K562 (cell line): Measurements from ENCODE around the gene TOR1A. TPM values are rescaled to one million over a fixed set of nuclear protein-coding genes. Genes with fewer than 3 reads are reported as not detected.

Experiments used
- BACH1 ChIP-seq: fragments of 200-800 bp; sonication (Bioruptor generic); IDR thresholded peaks from 2 replicates; pipeline ENCODE4 v1.6.1; 2016; ENCODE audit warnings: missing genetic modification characterization, missing compliant biosample characterization
- BHLHE40 ChIP-seq: IDR thresholded peaks from 2 replicates; pipeline ENCODE4 v1.6.1; 2011; ENCODE audit warnings: low read length, improper control_type of control experiment
- E2F6 ChIP-seq, 2 experiments: IDR thresholded peaks; 2 replicates each; pipeline ENCODE4 v1.6.1; 2011; ENCODE audit warnings: borderline replicate concordance in 1 of 2, control low read depth in 1 of 2, low read depth in 1 of 2, low read length in 1 of 2, mild to moderate bottlenecking in 1 of 2, mixed read lengths in 1 of 2, moderate library complexity in 1 of 2; ENCODE audit not compliant: insufficient read depth in 1 of 2, insufficient read length in 1 of 2, poor library complexity in 1 of 2, severe bottlenecking in 1 of 2; ENCODE audit errors: extremely low read depth in 1 of 2
- ELF4 ChIP-seq: fragments of 450-650 bp; formaldehyde crosslinking; IDR thresholded peaks from 2 replicates; pipeline ENCODE4 v1.4.0; 2022; ENCODE audit warnings: missing genetic modification characterization
- ESRRA ChIP-seq: fragments of 450-650 bp; IDR thresholded peaks from 2 replicates; pipeline ENCODE4 v1.6.1; 2014; ENCODE audit warnings: low read depth, mild to moderate bottlenecking, moderate library complexity, borderline replicate concordance
- FOXP1 ChIP-seq: sonication (generic); formaldehyde crosslinking; IDR thresholded peaks from 2 replicates; pipeline ENCODE4 v1.8.0; 2022; ENCODE audit warnings: mild to moderate bottlenecking, missing genetic modification reagents
- ILF3 ChIP-seq: fragments of 450-650 bp; IDR thresholded peaks from 2 replicates; pipeline ENCODE4 v1.6.1; 2018; ENCODE audit warnings: antibody characterized with exemption, mild to moderate bottlenecking, moderate library complexity, borderline replicate concordance
- LEF1 ChIP-seq: fragments of 450-650 bp; IDR thresholded peaks from 2 replicates; pipeline ENCODE4 v1.6.1; 2016; ENCODE audit warnings: mild to moderate bottlenecking
- MAFG ChIP-seq: fragments of 450-650 bp; conservative IDR thresholded peaks from 2 replicates; pipeline ENCODE4 v1.6.1; 2016; ENCODE audit warnings: missing genetic modification characterization, missing compliant biosample characterization
- MAFK ChIP-seq: IDR thresholded peaks from 2 replicates; pipeline ENCODE4 v1.6.1; 2011; ENCODE audit warnings: low read length, improper control_type of control experiment
- MECOM ChIP-seq: fragments of 250-450 bp; sonication (Bioruptor Pico); IDR thresholded peaks from 2 replicates; pipeline ENCODE4 v1.8.0; 2022; ENCODE audit warnings: inconsistent platforms
- NFATC3 ChIP-seq: fragments of 450-650 bp; IDR thresholded peaks from 2 replicates; pipeline ENCODE4 v1.6.1; 2017; ENCODE audit warnings: mild to moderate bottlenecking
- NKRF ChIP-seq: fragments of 450-650 bp; IDR thresholded peaks from 2 replicates; pipeline ENCODE4 v1.6.1; 2016; ENCODE audit warnings: borderline replicate concordance
- RAD51 ChIP-seq: fragments of 450-650 bp; IDR thresholded peaks from 2 replicates; pipeline ENCODE4 v1.7.1; 2016; ENCODE audit warnings: low read depth, mild to moderate bottlenecking, borderline replicate concordance
- SNRNP70 ChIP-seq: fragments of 200-400 bp; formaldehyde crosslinking; optimal IDR thresholded peaks from 2 replicates; pipeline ENCODE3; 2017; ENCODE audit warnings: low read depth, low read length
- TAF9B ChIP-seq: fragments of 450-650 bp; IDR thresholded peaks from 2 replicates; pipeline ENCODE4 v1.6.1; 2018; ENCODE audit warnings: mild to moderate bottlenecking; ENCODE audit not compliant: partially characterized antibody
- USF2 ChIP-seq: sonication (generic); formaldehyde crosslinking; IDR thresholded peaks from 2 replicates; pipeline ENCODE4 v1.5.0; 2020; ENCODE audit warnings: missing genetic modification reagents
- XRCC4 ChIP-seq: IDR thresholded peaks from one replicate; pipeline ENCODE4 v1.6.1; 2011; ENCODE audit not compliant: insufficient read depth, insufficient read length; ENCODE audit errors: extremely low read depth
- ZNF347 ChIP-seq: fragments of 450-650 bp; formaldehyde crosslinking; IDR thresholded peaks from 2 replicates; pipeline ENCODE4 v1.4.0; 2020; ENCODE audit warnings: low read depth, mild to moderate bottlenecking, moderate library complexity
- ZNF436 ChIP-seq: fragments of 250-450, 450-650 bp; sonication (Bioruptor Pico); formaldehyde crosslinking; IDR thresholded peaks from 2 replicates; pipeline ENCODE4 v1.7.0; 2020; ENCODE audit warnings: mild to moderate bottlenecking
- polyA plus RNA-seq, 8 experiments: library from polyadenylated mRNA; depleted of rRNA in 4 of 8; stranded (reverse) in 5 of 8; unstranded in 3 of 8; fragments of >200 nt; fragmentation: Nextera tagmentation in 2 of 8; fragmentation: Illumina TruSeq in 1 of 8; extraction: Ambion mirVana in 2 of 8; extraction: Trizol in 1 of 8; gene quantifications; 2 replicates each; pipeline versions ENCODE4 v1.2.1 to v1.2.3, GENCODE V29; 2011 to 2014; ENCODE audit warnings: inconsistent platforms in 1 of 8, missing spikeins in 1 of 8
- total RNA-seq, 7 experiments: library from RNA; depleted of rRNA in 6 of 7; stranded (reverse); fragments of >200 nt in 6 of 7; fragmentation: Illumina TruSeq in 2 of 7; extraction: Trizol in 2 of 7; gene quantifications; 2 replicates each; pipeline versions ENCODE4 v1.2.1 to v1.2.3, GENCODE V29; 2011 to 2021; ENCODE audit warnings: low replicate concordance in 1 of 7
- TF ChIP-seq, protein P1 (sequence below): IDR thresholded peaks from 2 replicates; pipeline ENCODE4 v1.6.1; 2011; ENCODE audit warnings: borderline replicate concordance, low read depth, mild to moderate bottlenecking, moderate library complexity, low read length; ENCODE audit not compliant: insufficient read depth, poor library complexity, severe bottlenecking
- TF ChIP-seq, protein P2 (sequence below): fragments of 450-650 bp; IDR thresholded peaks from 2 replicates; pipeline ENCODE4 v1.6.1; 2016; ENCODE audit warnings: missing biosample characterization, missing genetic modification characterization

The TOR1A gene
- total and polyA plus RNA-seq, 9 of the 15 experiments (the other 6 are each of a cell fraction or from before 2014, with no cell fraction given), result 4.5 to 85.8 (median 51.3) TPM

DNA sequence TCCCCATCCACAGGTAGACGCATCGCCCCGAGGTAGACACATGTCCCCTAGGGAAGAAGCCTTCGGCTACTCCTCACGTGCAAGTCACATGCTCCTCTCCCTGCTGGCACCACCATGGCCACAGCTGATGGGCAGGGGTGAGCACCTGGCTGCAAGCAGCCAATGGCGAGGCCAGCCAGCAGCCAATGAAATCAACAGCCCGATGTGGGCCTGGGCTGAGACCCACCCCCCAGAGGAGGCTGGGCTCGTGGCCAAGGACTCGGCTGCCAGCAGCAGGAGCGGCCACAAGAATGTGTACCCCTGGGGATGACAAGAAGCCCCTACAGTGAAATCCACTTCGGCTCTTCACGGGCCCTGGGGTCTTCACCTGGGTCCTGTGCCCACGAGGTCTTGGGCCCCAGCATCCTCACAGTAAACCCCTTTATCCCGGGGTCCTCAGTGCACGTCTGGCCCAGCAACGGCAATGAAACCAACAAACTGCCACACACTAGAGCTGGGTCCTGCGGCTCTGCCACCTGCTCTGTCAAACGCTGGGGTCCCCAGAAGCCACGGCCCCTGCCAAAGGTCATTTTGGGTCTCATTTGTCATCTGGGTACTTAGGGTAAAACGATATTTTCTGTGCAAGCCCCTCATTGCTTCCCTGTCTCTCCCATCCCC is 49.0 kb downstream of the TOR1A start (continued):
- TF ChIP-seq USF2 (CRISPR knock-in tag) (peak; percentile 35), BHLHE40 (peak; percentile 82), MAFG (tag) (no peak), TAF9B (no peak), LEF1 (no peak), NKRF (no peak), ELF4 (no peak), E2F6 (IDR thresholded peaks at IDR 0.05; ENCODE audit: borderline replicate concordance in 1 of 2, extremely low read depth in 1 of 2, insufficient read depth in 1 of 2, insufficient read length in 1 of 2, low read depth in 1 of 2, low read length in 1 of 2, poor library complexity in 1 of 2, severe bottlenecking in 1 of 2) (peak in 1 of 2 experiments; percentile 37), BACH1 (tag) (no peak), SNRNP70 (no peak), XRCC4 (no peak), MAFK (no peak), NFATC3 (no peak), ZNF436 (no peak), ESRRA (no peak), MECOM (CRISPR knock-in tag) (no peak), ZNF347 (CRISPR knock-in tag) (no peak), ILF3 (no peak), FOXP1 (CRISPR knock-in tag) (0 out of 2 replicates have a peak, but pooled peaks have one; percentile 27), RAD51 (peak; percentile 22; the same call in 1 of the 2 replicates)
- TF ChIP-seq, protein P1, sequence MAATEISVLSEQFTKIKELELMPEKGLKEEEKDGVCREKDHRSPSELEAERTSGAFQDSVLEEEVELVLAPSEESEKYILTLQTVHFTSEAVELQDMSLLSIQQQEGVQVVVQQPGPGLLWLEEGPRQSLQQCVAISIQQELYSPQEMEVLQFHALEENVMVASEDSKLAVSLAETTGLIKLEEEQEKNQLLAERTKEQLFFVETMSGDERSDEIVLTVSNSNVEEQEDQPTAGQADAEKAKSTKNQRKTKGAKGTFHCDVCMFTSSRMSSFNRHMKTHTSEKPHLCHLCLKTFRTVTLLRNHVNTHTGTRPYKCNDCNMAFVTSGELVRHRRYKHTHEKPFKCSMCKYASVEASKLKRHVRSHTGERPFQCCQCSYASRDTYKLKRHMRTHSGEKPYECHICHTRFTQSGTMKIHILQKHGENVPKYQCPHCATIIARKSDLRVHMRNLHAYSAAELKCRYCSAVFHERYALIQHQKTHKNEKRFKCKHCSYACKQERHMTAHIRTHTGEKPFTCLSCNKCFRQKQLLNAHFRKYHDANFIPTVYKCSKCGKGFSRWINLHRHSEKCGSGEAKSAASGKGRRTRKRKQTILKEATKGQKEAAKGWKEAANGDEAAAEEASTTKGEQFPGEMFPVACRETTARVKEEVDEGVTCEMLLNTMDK, result no peak
- TF ChIP-seq, protein P2, sequence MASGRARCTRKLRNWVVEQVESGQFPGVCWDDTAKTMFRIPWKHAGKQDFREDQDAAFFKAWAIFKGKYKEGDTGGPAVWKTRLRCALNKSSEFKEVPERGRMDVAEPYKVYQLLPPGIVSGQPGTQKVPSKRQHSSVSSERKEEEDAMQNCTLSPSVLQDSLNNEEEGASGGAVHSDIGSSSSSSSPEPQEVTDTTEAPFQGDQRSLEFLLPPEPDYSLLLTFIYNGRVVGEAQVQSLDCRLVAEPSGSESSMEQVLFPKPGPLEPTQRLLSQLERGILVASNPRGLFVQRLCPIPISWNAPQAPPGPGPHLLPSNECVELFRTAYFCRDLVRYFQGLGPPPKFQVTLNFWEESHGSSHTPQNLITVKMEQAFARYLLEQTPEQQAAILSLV (tag), result no peak
